Stimulated activated naive CD4-positive, alpha-beta T cell (primary cell): ENCODE results near the gene ARHGEF19.
"Not testable (repeated sequence)": the region's sequence is repeated elsewhere in the genome, so short reads cannot be mapped to it uniquely, and the experiment has no call there.

Experiments
- DNase-seq, 6 experiments: peaks; one replicate each; lab custom pipeline; 2025; lab: John Stamatoyannopoulos, UW

The ARHGEF19 gene

DNA sequence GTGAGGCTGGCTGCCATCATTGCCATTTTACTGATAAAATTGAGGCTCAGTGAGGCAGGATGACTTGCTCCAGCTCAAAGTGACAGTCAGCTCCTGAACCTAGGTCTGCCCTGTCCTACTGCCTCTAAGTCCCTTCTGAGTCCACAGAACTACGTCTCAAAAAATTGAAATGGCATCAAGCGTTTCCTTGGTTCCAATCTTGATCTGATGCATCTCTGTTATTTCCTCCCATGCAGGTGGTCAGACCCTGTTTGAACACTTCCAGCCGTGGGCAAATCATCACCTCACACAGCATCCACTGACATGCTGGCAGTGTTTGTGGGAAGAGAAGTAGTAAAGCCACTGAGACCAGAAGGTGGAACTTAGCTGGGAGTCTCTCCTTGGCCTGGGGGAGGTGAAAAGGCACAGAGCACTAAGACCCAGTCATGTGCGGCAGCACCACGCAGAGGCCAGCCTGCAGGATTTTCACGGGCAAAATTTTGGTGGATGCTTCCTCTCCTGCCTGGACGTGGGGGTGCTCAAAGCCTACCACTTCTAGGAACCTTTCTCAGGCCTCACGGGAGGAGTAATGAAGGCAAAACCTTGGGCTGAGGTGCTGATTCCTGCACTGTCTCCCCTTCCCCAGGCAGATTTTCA, 32.3 kb upstream of the ARHGEF19 start:
- DNase-seq: no peak

DNA sequence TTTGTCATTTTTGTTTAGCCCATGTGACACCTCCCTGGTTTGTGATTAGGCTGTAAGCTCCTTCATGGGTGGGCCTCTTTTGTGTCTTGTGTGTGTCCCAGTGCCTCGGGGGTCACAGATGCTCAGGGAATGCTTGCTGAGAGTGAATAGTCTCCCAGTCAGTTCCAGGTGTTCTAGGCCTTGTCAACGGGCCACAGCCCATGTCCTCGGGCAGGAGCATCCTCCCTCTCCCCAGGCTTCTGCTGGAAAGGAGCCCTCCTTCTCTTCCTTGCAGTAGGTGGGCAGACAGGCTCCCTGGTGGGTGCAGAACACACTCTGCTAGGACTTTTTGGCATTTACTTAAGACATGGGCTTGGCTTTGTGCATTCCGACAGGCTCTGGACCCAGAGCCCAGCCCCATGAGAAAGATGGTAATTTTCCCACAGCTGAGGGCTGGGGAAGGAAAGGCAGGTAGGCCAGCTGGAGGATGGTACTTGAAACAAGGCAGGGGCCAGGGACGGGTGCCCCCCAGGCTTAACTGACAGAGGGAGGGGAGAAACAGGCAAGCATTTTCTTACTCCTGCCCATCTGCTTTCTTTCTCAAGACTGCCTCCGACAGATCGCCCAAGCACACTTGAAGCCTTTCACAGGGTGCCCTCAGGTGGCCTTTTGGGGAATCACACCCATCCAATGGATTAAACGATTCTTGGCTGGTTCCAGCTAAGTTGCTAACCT, 31.6 kb upstream of the ARHGEF19 start:
- peak; percentile 55 to 75 (median 60) for DNase-seq

DNA sequence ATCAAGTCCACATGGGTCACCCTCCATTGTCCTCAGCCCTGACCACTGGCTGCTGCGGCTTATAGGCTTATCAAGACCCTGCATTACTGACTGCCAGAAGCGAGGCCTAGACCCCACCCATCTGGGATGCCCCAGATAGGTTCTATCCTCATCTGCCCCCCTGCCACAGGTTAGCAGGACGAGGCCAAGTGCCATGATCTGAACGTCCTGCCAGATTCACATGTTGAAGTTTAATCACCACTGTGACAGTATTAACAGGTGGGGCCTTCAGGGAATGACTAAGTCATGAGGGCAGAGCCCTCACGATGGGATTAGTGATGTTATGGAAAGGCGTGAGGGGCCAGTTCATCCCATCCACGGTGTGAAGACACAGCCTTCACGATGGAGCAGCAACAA, 30.8 kb upstream of the ARHGEF19 start:
- DNase-seq: no peak

DNA sequence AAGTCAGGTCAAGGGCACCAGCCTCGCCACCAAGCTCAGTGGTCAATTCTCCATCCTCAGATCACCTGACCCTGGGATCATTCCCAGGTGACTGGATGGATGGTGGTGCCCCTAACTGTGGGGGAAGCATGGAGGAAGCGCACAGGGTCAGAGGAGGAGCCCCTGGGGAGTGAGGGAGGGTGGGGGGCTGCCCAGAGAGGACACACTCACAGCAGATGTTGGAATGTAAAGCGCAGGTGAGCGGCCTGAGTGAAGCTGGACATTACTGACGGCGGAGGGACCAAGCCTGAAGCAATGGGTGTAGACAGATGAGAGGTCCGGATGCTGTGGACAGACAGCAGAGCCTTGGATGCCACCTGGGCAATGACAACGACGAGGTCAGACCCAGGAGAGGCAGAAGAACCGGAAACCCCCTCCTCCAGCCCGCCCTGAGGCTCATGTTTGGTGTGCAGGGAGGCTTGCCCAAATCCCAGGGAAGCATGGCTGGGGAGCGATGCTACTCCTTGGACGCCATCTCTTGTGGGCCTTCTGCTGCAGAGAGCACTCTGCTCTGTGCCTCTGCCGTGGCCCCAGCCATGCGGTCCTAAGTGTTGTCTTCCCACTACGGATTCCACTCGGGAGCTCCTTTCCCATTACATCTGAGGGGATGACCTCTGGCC, 30.2 kb upstream of the ARHGEF19 start:
- DNase-seq: no peak

DNA sequence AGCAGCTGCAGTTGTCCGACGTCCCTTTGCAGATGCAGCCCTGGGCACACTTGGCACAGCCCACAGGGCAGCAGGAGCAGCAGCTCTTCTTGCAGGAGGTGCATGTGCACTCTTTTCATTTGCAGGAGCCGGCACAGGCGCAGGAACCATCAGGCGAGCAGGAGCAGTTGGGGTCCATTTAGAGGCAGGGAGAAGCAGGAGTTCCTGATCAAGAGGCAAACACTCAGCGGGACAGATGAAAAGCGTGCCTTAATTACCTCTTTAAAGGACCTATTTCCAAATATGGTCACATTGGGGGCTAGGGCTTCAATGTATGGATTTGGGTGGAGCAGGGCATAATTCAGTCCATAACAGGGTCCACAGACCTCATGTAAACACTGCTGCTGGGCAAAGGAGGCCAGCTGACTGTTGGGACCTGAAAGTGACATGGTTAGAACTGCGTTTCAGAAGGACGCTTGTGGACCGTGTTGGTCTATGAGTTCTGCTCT, 28.8 kb upstream of the ARHGEF19 start:
- no peak for DNase-seq

DNA sequence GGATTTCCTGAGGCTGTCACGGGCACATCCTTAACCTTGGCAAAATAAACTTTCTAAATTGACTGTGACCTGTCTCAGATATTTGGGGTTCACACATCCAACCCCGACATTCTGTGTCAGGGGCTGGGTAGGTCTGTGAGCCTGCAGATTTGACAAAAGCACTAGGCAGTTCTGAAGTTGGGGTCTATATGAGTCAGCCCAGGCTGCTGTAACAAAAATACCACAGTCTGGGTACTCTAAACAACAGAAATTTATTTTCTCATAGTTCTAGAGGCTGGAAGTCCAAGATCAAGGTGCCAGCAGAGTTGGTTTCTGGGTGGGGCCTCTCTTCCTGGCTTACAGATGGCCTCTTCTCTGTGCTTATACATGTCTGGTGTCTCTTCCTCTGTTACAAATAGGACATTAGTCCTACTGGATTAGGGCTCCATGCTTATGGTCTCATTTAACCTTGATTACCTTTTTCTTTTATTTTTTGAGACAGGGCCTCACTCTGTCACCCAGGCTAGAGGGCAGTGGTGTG, 27.6 kb upstream of the ARHGEF19 start:
- DNase-seq: no peak

DNA sequence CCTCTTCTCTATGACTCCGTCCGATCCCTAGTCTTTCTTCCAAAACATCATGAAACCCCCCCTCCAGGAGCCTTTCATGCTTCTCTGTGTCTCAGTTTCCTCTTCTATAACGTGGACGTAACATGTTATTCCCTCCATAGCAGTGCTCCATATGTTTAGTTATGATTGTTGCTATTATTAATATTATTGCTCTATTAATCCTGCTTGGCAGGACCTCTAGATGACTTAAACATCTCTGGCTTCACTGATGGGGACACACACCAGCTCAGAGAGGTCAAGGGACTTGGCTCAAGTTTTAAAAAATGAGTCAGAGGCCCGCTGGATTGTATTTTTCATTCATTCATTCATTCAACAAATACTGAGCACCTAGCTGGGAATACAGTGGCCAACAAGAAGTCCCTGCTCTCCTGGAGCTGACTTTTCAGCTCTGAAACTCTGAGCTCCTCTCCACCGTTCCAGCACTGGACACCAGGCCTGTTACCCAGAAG, 24.9 kb upstream of the ARHGEF19 start:
- no peak for DNase-seq

DNA sequence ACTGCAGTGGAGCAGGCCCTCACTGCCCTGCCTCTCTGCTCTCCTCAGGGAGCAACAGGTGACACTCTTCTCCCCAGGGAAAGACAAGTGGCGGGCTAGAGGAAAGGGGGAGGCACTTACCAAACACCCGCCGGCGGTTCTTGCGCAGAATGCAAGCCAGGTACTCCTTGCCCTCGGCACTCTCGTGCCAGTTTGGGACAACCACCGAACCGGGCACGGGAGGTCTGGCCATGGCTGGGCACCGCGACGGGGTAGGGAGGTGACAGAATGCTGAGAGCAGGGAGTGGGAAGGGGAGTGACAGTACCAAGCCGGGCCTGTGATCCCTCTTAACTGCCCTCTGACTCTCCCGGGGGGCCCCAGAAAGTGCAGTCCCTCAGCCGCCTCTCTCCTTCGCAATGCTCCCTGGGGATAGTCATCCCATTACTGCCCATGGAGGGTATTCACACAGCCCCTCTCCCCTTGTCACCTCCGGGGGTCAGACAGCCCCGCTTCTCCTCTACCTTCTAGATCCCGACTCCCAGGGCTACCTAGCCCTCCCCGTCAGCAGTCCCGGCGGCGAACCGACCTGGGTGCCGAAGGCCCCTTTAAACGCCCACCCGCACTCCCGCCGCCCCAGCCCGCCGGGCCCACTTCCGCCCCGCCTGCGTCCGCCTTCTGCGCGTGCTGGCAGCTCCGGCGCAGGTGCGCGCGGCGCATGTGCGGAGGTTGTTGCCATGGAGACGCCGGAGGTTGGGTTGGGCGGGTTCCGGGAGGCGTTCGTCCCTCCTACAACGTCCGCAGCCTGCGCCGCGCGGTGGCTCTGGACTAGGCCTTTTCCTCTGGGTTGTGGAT, 24.3 kb upstream of the ARHGEF19 start, which contains the start of gene CPLANE2:
Gene CPLANE2 (minus strand): TSS at position 673 of the 832 bp plus-strand sequence. CDS start 441 bp downstream, at position 232.
- peak; percentile 85 to 93 (median 92) for DNase-seq

DNA sequence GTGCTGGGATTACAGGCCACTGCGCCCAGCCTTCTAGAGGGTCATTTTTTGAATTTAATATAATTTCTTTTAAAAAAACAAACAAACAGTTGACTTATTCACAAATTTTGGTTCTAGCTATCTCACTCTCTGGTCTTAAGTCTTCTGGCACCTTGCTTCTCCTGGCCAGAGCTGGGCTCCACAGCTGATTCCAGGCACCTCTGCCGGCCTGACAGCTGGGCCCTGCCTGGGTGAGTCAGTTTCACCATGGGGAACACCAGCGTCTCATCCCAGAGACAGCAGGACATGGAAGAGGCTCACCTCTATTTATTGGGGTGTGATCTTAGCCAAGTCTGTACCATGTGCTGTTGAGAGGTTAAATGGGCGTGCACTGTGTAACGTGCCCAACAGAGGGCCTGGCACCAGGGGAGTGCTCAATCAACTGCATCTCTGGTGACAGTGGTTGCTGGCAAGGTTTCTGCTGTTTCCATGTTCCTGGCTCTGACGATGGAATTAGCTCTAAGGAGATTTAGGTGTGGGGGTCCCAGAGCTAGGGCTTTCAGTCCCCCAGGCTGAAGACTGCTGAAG, 23.6 kb upstream of the ARHGEF19 start:
- DNase-seq: peak in 5 of 6 experiments; percentile 43 to 78 (median 52)

DNA sequence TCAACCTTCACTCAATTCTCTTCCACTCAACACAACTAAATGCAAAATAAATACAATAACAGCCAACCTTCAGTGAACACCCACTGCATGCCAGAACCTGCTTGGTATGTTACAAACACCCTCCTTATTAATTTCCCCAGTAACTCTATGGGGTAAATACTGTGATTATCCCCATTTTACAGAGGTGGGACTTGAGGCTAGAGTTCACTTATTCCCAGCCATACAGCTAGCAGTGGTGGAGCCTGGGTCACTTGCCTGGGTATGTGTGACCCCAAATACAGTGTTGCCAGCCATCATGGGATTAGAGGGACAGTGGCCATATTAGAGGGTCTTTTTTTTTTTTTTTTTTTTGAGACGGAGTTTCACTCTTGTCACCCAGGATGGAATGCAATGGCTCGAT, 22.9 kb upstream of the ARHGEF19 start:
- DNase-seq: no peak

DNA sequence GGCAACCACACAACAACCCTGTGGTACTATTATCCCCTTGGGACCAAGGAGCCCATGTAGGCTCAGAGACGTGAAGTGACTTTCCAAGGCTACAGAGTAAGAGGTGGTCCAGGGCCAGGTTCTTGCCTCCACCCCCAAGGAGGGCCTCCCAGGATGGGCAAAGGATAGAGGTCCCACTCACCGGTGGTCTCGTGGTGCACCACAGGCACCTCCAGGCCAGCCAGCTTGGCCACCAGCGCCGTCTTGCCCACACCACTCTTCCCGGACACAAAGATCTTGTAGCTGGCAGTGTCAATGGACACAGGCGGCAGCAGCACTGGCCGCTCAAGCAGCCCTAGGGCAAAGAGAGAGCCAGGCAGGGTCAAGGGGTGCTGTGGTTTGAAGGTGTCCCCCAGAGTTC, 21.0 kb upstream of the ARHGEF19 start:
- DNase-seq: no peak

DNA sequence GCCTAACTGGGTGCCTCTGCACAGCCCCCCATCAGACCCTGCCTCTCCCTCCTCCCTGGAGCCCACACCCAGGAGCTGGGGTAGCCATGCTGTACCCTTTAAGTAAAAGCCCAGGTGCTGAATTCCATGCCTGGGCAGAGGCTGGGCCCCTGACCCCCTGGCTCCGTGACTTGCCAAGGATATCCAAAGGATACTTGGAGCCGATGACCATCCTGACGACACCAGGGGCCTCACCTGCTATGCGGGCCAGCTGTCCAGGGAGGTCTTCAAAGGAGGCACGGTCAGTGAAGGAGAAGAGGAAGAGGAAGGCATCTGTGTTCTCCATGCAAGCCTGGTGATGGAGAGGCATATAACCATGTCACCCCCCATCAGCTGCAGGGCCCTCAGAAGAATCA, 19.9 kb upstream of the ARHGEF19 start:
- DNase-seq: no peak

DNA sequence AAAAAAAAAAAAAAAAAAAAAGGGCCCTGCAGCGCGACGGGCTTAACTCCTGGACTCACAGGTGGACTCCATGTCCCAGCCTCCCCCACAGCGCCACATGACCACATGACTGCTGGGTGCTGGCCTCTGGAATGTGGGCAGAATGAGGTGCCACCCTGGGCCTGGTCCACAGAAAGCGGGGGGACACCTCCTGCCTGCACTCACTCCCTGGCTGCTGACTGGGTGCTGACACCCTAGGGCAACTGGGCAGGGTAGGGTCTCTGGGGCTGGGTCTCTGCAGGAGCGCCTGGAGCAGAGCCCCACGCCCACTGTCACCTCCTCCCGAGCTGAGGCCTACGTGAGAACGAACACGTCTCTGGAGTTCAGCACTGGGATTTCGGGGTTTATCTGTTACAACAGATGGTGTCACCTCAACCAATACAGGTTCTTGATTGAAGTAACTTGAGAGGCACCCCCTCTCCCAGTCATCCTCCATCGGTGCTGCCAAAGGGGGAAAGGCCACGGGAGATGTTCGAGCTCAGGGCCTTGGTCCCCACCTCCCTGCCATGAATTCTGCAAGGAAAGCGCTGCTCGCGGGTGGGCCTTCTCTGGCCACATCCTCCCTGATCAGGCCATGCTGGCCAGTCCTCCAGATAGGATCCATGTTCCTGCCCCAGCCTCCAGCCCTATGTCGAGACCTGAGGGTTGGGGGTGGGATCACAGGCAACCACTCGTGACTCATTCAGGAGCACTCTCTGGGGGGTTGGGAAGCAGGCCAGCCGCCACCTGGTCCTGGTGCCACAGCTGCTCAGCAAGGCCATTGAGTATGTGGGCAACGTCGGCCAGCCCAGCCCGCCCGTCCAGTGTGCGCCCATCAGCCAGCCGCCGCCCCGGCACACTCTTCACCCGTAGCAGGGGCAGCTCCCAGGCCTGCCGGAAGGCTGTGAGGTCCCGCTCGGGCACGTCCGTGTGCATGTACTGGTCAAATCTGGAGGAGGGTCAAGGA, 19.2 kb upstream of the ARHGEF19 start:
- DNase-seq: no peak

DNA sequence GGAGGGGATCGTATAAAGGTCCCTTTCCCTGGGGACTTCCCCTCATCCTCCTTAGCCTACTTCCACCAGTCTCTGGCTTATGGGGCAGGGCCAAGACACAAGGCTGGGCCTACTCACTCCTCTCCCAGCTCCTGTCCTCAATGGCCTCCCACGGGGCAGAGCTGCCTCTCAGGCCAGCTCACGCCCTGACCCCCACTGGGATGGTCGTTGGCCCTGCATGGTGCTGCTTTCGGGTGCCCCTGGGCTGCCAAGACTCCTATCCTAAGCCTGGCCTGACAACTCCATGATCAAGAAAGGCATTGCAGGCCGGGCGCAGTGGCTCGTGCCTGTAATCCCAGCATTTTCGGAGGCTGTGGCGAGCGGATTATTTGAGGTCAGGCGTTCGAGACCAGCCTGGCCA, 18.3 kb upstream of the ARHGEF19 start:
- no peak for DNase-seq

DNA sequence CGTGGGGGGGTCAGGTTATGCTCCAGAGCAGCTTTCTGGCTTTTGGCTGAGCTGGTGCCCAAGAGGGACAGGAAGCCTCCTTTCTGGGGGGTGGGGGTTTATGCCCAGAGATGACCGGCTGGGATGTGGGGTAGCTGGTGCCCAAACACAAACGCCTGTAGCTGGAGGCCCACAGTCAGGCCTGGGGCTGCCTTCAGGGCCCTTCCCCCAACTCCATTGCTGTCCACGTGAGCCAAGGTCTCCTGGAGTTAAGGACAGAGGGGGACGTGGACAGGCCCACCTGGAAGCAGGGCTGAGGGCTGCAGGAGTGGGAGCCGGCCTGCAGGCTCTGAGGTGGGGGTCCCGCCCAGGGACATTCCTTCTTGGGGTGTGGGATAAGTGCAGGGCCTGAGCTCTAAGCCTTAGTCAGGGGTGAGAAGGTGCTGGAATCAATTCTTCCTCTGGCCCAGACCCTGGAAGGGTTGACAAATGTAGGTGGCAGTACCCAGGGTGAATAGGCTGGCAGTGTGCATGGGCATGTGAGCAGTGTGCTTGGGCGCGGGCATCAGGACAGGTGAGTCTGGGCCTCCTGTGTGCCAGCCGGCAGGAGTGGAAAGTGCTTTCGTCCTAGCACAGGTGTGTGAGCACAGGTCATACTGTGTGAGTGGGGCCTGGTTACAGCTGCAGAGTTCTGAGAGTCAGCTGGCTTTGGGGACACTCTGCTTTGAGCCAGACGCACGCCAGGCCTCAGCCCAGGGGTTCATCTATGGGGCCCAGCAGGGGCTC, 17.7 kb upstream of the ARHGEF19 start:
- DNase-seq: no peak

DNA sequence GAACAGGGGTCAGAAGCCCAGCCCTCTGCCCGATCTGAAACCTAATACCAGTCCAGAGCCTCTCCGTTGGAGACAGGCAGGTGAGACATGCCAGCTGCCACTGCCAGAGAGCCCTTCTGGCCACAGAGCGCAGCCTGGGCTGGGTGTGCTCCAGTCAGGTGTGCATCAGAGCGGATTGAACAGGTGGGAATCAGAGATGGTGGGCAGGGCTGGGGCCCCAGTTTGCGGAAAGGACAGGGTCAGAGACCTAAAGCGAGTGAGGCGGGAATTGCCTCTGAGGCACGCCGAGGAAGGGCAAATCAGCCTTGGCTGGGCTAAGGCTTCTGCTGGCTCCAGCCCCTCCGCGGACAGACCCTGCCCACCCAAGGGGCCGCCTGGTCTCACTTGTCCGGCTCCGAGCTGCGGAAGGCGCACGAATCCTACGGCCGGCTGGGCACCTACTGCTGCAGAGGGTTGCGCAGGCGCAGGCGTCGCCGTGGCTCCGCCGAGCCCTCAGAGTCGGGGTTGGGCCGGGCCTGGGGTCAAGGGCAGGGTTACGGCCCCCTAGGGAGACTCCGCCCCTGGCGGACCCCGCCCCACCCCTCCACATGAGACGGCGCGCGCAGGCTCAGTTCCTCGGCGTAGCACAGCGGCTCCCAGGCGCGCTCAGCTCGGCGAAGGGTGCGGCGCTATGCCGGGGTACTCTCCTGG, 14.2 kb upstream of the ARHGEF19 start:
- DNase-seq: no peak

DNA sequence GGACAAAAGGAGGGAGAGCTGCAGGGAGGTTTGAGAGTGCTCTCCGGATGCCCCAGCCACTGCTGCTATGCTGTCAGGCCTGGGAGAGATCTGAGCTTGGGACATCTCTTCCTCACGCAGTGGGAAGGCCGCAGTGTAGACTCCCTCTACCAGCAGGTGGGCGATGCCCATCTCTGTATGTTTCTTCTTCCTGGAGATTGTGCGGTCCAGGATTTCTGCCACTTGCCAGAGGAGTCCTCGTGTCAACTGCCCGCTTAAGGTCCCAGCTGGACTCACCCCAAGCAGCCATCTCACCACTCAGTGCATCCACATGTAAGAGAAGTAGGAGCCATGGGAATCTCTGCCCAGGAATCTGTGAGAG, 13.7 kb upstream of the ARHGEF19 start:
- DNase-seq: no peak

DNA sequence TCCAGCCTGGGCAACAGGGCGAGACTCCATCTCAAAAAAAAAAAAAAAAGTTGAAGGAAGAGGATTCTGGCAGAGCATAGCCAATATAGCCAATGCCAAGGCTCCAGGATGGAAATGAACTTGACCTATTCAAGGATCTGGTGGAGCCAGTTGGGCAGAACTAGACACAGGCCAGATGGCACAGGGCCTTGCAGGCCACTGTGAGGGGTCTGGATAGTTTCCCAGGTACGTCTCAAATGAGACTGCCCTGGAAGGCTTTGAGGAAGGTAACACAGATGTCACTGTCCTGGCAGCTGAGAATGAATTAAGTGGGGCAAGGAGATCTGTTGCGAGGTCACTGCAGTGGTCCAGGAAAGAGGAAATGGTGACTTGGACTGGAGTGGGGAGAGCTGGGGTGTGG, 12.0 kb upstream of the ARHGEF19 start:
- no peak for DNase-seq

DNA sequence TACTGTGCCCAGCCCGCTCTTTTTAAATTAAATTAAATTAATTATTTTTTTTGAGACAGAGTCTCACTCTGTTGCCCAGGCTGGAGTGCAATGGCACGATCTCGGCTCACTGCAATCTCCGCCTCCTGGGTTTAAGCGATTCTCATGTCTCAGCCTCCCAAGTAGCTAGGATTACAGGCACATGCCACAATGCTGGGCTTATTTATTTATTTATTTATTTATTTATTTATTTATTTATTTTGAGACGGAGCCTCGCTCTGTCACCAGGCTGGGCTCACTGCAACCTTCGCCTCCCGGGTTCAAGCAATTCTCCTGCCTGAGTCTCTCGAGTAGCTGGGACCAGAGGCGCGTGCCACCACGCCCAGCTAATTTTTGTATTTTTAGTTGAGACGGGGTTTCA, 10.3 kb upstream of the ARHGEF19 start:
- DNase-seq: not testable (repeated sequence)
